Renal cortical epithelial cell (primary cell): ENCODE measurements around the gene ECT2. TPM values are rescaled to one million over a fixed set of nuclear protein-coding genes. Genes with fewer than 3 reads are reported as not detected.
"Not testable (repeated sequence)": the region's sequence is repeated elsewhere in the genome, so short reads cannot be mapped to it uniquely, and the experiment has no call there.

Experiments
- DNase-seq: peaks from one replicate; pipeline ENCODE4 v3.0.0-alpha.2; 2011; ENCODE audit warnings: low read depth
- total RNA-seq: library from RNA; depleted of rRNA; stranded (reverse); fragments of >200 nt; gene quantifications from 2 replicates; pipeline ENCODE4 v1.2.3, GENCODE V29; 2014

ECT2 gene
- total RNA-seq, 1 donor from 2014 or later = 61.1 TPM

GRCh38 chr3:172813462-172813861 is 62.9 kb downstream of the ECT2 start:
- no peak for DNase-seq

- DNase-seq = no peak
Observed at GRCh38 chr3:172814738-172815137, 64.2 kb downstream of the ECT2 start.

- DNase-seq = no peak
Observed at GRCh38 chr3:172815857-172816256, 65.3 kb downstream of the ECT2 start.

GRCh38 chr3:172816281-172816680 is 65.8 kb downstream of the ECT2 start:
- no peak for DNase-seq

- DNase-seq = no peak
Observed at GRCh38 chr3:172816968-172817367, 66.4 kb downstream of the ECT2 start.

GRCh38 chr3:172820492-172820891 is 70.0 kb downstream of the ECT2 start:
- DNase-seq = no peak

- no peak for DNase-seq
Observed at GRCh38 chr3:172824229-172824628, 73.7 kb downstream of the ECT2 start.

GRCh38 chr3:172827231-172827630 is 76.7 kb downstream of the ECT2 start:
- not testable (repeated sequence) for DNase-seq

- DNase-seq = no peak
Observed at GRCh38 chr3:172832983-172833382, 82.5 kb downstream of the ECT2 start.

- peak; percentile 47 for DNase-seq
Observed at GRCh38 chr3:172836390-172836997, 86.0 kb downstream of the ECT2 start.

GRCh38 chr3:172839679-172840078 is 89.2 kb downstream of the ECT2 start:
- DNase-seq = no peak

- DNase-seq = no peak
Observed at GRCh38 chr3:172840463-172840862, 89.9 kb downstream of the ECT2 start.

- no peak for DNase-seq
Observed at GRCh38 chr3:172840913-172841312, 90.4 kb downstream of the ECT2 start.

GRCh38 chr3:172844428-172844827 is 93.9 kb downstream of the ECT2 start:
- DNase-seq = no peak

- no peak for DNase-seq
Observed at GRCh38 chr3:172846103-172846561, 95.6 kb downstream of the ECT2 start.

- peak; percentile 92 for DNase-seq
Observed at GRCh38 chr3:172846706-172847105, 96.2 kb downstream of the ECT2 start.

GRCh38 chr3:172847292-172847691 is 96.8 kb downstream of the ECT2 start:
- no peak for DNase-seq

- DNase-seq = peak; percentile 85
Observed at GRCh38 chr3:172848910-172849309, 98.4 kb downstream of the ECT2 start.

GRCh38 chr3:172853005-172853404 is 102.5 kb downstream of the ECT2 start:
- peak; percentile 50 for DNase-seq

- DNase-seq = peak; percentile 57
Observed at GRCh38 chr3:172853921-172854666, 103.6 kb downstream of the ECT2 start.

GRCh38 chr3:172855037-172855436 is 104.5 kb downstream of the ECT2 start:
- DNase-seq = no peak

GRCh38 chr3:172856795-172857742 is 106.5 kb downstream of the ECT2 start:
- DNase-seq = no peak
